SK-N-SH treated with all-trans-retinoic acid at 6 μM for 48 hours (cell line): ENCODE measurements around the gene CATSPERD.

Experiments used
- SNAI2 ChIP-seq: fragments of 250-450 bp; sonication (Bioruptor Pico); IDR thresholded peaks from 2 replicates; pipeline ENCODE4 v1.5.0; 2020; ENCODE audit warnings: mild to moderate bottlenecking, moderate library complexity
- TF ChIP-seq, protein P1 (sequence below): fragments of 250-450 bp; sonication (Bioruptor Pico); IDR thresholded peaks from 2 replicates; pipeline ENCODE4 v1.5.1; 2020; ENCODE audit warnings: low read depth, mild to moderate bottlenecking, moderate library complexity

- TF ChIP-seq, protein P1, sequence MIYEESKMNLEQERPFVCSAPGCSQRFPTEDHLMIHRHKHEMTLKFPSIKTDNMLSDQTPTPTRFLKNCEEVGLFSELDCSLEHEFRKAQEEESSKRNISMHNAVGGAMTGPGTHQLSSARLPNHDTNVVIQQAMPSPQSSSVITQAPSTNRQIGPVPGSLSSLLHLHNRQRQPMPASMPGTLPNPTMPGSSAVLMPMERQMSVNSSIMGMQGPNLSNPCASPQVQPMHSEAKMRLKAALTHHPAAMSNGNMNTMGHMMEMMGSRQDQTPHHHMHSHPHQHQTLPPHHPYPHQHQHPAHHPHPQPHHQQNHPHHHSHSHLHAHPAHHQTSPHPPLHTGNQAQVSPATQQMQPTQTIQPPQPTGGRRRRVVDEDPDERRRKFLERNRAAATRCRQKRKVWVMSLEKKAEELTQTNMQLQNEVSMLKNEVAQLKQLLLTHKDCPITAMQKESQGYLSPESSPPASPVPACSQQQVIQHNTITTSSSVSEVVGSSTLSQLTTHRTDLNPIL (CRISPR knock-in tag): no peak
- TF ChIP-seq SNAI2 (CRISPR knock-in tag): no peak
Observed at GRCh38 chr19:5821521-5822180, 101.2 kb downstream of the CATSPERD start.
